WTC11 (cell line): ENCODE measurements around the gene ZNF516. TPM values are rescaled to one million over a fixed set of nuclear protein-coding genes. Genes with fewer than 3 reads are reported as not detected.
A peak's percentile ranks its signal among the peaks of the same experiment; 100 is the strongest.

Experiments used
- ATAC-seq: fragments of 200-7000 bp; cut with Tn5 transposase; 2 replicates; pipeline ENCODE4 v1.10.0; 2021; ENCODE audit warnings: mild to moderate bottlenecking, moderate library complexity
- CTCF ChIA-PET: fragments of 300-600 bp; sonication (Branson Sonifier 250); formaldehyde crosslinking; loops from one replicate; lab custom pipeline; 2021; ENCODE audit warnings: antibody characterized with exemption; lab: Charles Lee
- POLR2A ChIA-PET: fragments of 350-600 bp; sonication (Branson Sonifier 250); formaldehyde crosslinking; loops from one replicate; lab custom pipeline; 2021; ENCODE audit warnings: antibody characterized with exemption; lab: Charles Lee
- DNase-seq: peaks from one replicate; pipeline ENCODE4 v3.0.0; 2021; ENCODE audit warnings: low spot score
- H3K27ac Mint-ChIP-seq: 2 replicates; pipeline ENCODE4 v1.8.0; 2021; ENCODE audit warnings: mixed read lengths
- H3K27me3 Mint-ChIP-seq: 2 replicates; pipeline ENCODE4 v1.8.0; 2021; ENCODE audit warnings: low read depth, mild to moderate bottlenecking, moderate library complexity, mixed read lengths
- H3K36me3 Mint-ChIP-seq: 2 replicates; pipeline ENCODE4 v1.8.0; 2021; ENCODE audit warnings: mixed read lengths
- H3K4me1 Mint-ChIP-seq: 2 replicates; pipeline ENCODE4 v1.8.0; 2022; ENCODE audit warnings: mixed read lengths
- H3K4me3 Mint-ChIP-seq: 2 replicates; pipeline ENCODE4 v1.8.0; 2021; ENCODE audit warnings: mild to moderate bottlenecking, moderate library complexity, mixed read lengths
- H3K9me3 Mint-ChIP-seq: 2 replicates; pipeline ENCODE4 v1.8.0; 2021; ENCODE audit warnings: mixed read lengths
- AFF4 ChIP-seq: sonication (generic); formaldehyde crosslinking; IDR thresholded peaks from 2 replicates; pipeline ENCODE4 v1.8.1; 2023; ENCODE audit warnings: mild to moderate bottlenecking, missing genetic modification reagents, borderline replicate concordance
- CBFB ChIP-seq: sonication (generic); formaldehyde crosslinking; IDR thresholded peaks from 2 replicates; pipeline ENCODE4 v1.8.1; 2022; ENCODE audit warnings: mild to moderate bottlenecking, low read depth, missing genetic modification reagents
- E2F5 ChIP-seq: sonication (generic); formaldehyde crosslinking; IDR thresholded peaks from 2 replicates; pipeline ENCODE4 v1.8.1; 2022; ENCODE audit warnings: mild to moderate bottlenecking, moderate library complexity, missing genetic modification reagents
- EMX1 ChIP-seq: fragments of 250-450 bp; sonication (Bioruptor Pico); IDR thresholded peaks from 2 replicates; pipeline ENCODE4 v1.8.0; 2021; ENCODE audit warnings: mild to moderate bottlenecking
- GTF2I ChIP-seq: fragments of 250-450 bp; sonication (Bioruptor Pico); conservative IDR thresholded peaks from 2 replicates; pipeline ENCODE4 v1.4.0; 2021; ENCODE audit warnings: mild to moderate bottlenecking
- IRF2 ChIP-seq: sonication (generic); formaldehyde crosslinking; IDR thresholded peaks from 2 replicates; pipeline ENCODE4 v1.8.0; 2022; ENCODE audit warnings: low read depth, missing genetic modification reagents, borderline replicate concordance
- MXD4 ChIP-seq: fragments of 250-450 bp; sonication (Bioruptor Pico); IDR thresholded peaks from 2 replicates; pipeline ENCODE4 v1.8.0; 2021; ENCODE audit warnings: mild to moderate bottlenecking, moderate library complexity, borderline replicate concordance
- NR3C1 ChIP-seq: sonication (generic); formaldehyde crosslinking; conservative IDR thresholded peaks from 2 replicates; pipeline ENCODE4 v1.8.1; 2023; ENCODE audit warnings: low read depth, mild to moderate bottlenecking, missing genetic modification reagents
- OVOL2 ChIP-seq: fragments of 250-450 bp; sonication (Bioruptor Pico); IDR thresholded peaks from 2 replicates; pipeline ENCODE4 v1.9.0; 2021; ENCODE audit warnings: mild to moderate bottlenecking, borderline replicate concordance
- SOX15 ChIP-seq: fragments of 250-450 bp; sonication (Bioruptor Pico); IDR thresholded peaks from 2 replicates; pipeline ENCODE4 v1.9.0; 2021; ENCODE audit warnings: mild to moderate bottlenecking
- STAT6 ChIP-seq: sonication (generic); formaldehyde crosslinking; conservative IDR thresholded peaks from 2 replicates; pipeline ENCODE4 v1.8.1; 2023; ENCODE audit warnings: mild to moderate bottlenecking, low read depth, missing genetic modification reagents, moderate library complexity
- ZBTB21 ChIP-seq: sonication (generic); formaldehyde crosslinking; IDR thresholded peaks from 2 replicates; pipeline ENCODE4 v1.8.1; 2023; ENCODE audit warnings: mild to moderate bottlenecking, missing genetic modification reagents, borderline replicate concordance
- ZNF121 ChIP-seq: sonication (generic); formaldehyde crosslinking; IDR thresholded peaks from 2 replicates; pipeline ENCODE4 v1.8.0; 2023; ENCODE audit warnings: missing genetic modification reagents
- ZNF219 ChIP-seq: sonication (generic); formaldehyde crosslinking; IDR thresholded peaks from 2 replicates; pipeline ENCODE4 v1.8.0; 2023; ENCODE audit warnings: missing genetic modification reagents, mild to moderate bottlenecking, borderline replicate concordance
- ZNF317 ChIP-seq: sonication (generic); formaldehyde crosslinking; IDR thresholded peaks from 2 replicates; pipeline ENCODE4 v1.8.1; 2023; ENCODE audit warnings: low read depth, mild to moderate bottlenecking, moderate library complexity, missing genetic modification reagents, borderline replicate concordance
- ZNF416 ChIP-seq: fragments of 250-450 bp; sonication (Bioruptor Pico); IDR thresholded peaks from 2 replicates; pipeline ENCODE4 v1.9.0; 2021; ENCODE audit warnings: mild to moderate bottlenecking, inconsistent platforms
- ZNF671 ChIP-seq: fragments of 250-450 bp; sonication (Bioruptor Pico); IDR thresholded peaks from 2 replicates; pipeline ENCODE4 v1.8.0; 2021; ENCODE audit warnings: mild to moderate bottlenecking
- total RNA-seq: library from RNA; stranded (reverse); gene quantifications from 3 replicates; pipeline ENCODE4 v1.2.3, GENCODE V29; 2021
- TF ChIP-seq, protein P1 (sequence below): fragments of 250-450 bp; sonication (Bioruptor Pico); IDR thresholded peaks from 2 replicates; pipeline ENCODE4 v1.9.0; 2021; ENCODE audit warnings: moderate library complexity, mild to moderate bottlenecking, inconsistent platforms, borderline replicate concordance
- TF ChIP-seq, protein P2 (sequence below): fragments of 250-450 bp; sonication (Bioruptor Pico); IDR thresholded peaks from 2 replicates; pipeline ENCODE4 v1.9.0; 2021; ENCODE audit warnings: mild to moderate bottlenecking
- TF ChIP-seq, protein P3 (sequence below): sonication (generic); formaldehyde crosslinking; IDR thresholded peaks from 2 replicates; pipeline ENCODE4 v1.8.0; 2022; ENCODE audit warnings: mild to moderate bottlenecking, missing genetic modification reagents

The ZNF516 gene
- total RNA-seq, 1 experiment from 2014 or later = 58.6 TPM

GRCh38 chr18:76456018-76456750 lies 38.9 kb downstream of the ZNF516 start (continued):
- TF ChIP-seq, protein P1, sequence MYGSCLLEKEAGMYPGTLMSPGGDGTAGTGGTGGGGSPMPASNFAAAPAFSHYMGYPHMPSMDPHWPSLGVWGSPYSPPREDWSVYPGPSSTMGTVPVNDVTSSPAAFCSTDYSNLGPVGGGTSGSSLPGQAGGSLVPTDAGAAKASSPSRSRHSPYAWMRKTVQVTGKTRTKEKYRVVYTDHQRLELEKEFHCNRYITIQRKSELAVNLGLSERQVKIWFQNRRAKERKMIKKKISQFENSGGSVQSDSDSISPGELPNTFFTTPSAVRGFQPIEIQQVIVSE (CRISPR knock-in tag) = no peak
- TF ChIP-seq SOX15 (CRISPR knock-in tag) (no peak), EMX1 (CRISPR knock-in tag) (no peak)
- TF ChIP-seq, protein P2, sequence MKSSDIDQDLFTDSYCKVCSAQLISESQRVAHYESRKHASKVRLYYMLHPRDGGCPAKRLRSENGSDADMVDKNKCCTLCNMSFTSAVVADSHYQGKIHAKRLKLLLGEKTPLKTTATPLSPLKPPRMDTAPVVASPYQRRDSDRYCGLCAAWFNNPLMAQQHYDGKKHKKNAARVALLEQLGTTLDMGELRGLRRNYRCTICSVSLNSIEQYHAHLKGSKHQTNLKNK = no peak

- Mint-ChIP-seq H3K4me3 (no peak overlapping the region), H3K4me1 (peaks cover 71% of the 10 kb centered on the region), H3K9me3 (no peaks in the 10 kb centered on the region), H3K27me3 (peaks cover 29% of the 10 kb centered on the region), H3K36me3 (peaks cover 4% of the 10 kb centered on the region; the same call in 1 of the 2 replicates), H3K27ac (peak overlapping the region; percentile 48)
- ATAC-seq = no peak
- ChIA-PET POLR2A (no interaction called here), CTCF (interaction anchor here (1.3 to 1.4 kb wide), 2 partner anchors 26 to 165 kb away, joined by 3 to 6 read pairs; no protein-coding TSS in a partner anchor)
- DNase-seq = no peak
- TF ChIP-seq AFF4 (CRISPR knock-in tag) (no peak), ZNF121 (CRISPR knock-in tag) (no peak), ZNF219 (CRISPR knock-in tag) (no peak), OVOL2 (CRISPR knock-in tag) (no peak), E2F5 (CRISPR knock-in tag) (no peak), MXD4 (no peak), CBFB (CRISPR knock-in tag) (no peak), NR3C1 (CRISPR knock-in tag) (no peak), ZNF416 (CRISPR knock-in tag) (no peak), ZNF671 (CRISPR knock-in tag) (no peak)
Observed at GRCh38 chr18:76455003-76455676, 39.9 kb downstream of the ZNF516 start.

DNA sequence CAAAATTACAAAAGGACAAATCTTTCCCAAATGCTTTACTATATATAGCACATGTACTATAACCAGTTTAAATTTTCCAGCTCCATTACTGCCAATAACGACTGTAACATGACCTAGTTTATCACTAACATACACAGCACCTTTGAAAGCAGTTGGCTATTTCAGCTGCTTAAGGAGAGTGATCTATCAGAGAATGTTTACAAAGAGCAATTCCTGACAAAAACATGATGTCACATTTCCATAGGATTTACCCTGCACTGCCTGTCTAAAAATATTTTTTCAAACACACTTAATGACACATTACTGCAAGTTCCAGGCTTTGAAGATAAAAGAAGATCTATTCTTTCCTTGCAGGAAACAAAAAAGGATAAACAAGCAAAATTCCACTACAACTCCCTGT lies 40.6 kb downstream of the ZNF516 start:
- Mint-ChIP-seq H3K4me1 (peaks cover 76% of the 10 kb centered on the region), H3K27ac (peak overlapping the region; percentile 20; the same call in 1 of the 2 replicates), H3K9me3 (no peaks in the 10 kb centered on the region), H3K4me3 (no peak overlapping the region), H3K36me3 (peaks cover 4% of the 10 kb centered on the region; the same call in 1 of the 2 replicates), H3K27me3 (peaks cover 29% of the 10 kb centered on the region)
- ATAC-seq (no peak), DNase-seq (no peak)
- ChIA-PET CTCF (interaction anchor here (1.2 to 1.4 kb wide), 3 partner anchors 27 to 165 kb away, joined by 3 to 6 read pairs (median 5); no protein-coding TSS in a partner anchor), POLR2A (no interaction called here)
- TF ChIP-seq ZBTB21 (CRISPR knock-in tag) = no peak
- no peak for TF ChIP-seq GTF2I (CRISPR knock-in tag)
- no peak for TF ChIP-seq IRF2 (CRISPR knock-in tag)
- no peak for TF ChIP-seq STAT6 (CRISPR knock-in tag)
- no peak for TF ChIP-seq ZNF317 (CRISPR knock-in tag)
- no peak for TF ChIP-seq ZNF671 (CRISPR knock-in tag)
- TF ChIP-seq, protein P3, sequence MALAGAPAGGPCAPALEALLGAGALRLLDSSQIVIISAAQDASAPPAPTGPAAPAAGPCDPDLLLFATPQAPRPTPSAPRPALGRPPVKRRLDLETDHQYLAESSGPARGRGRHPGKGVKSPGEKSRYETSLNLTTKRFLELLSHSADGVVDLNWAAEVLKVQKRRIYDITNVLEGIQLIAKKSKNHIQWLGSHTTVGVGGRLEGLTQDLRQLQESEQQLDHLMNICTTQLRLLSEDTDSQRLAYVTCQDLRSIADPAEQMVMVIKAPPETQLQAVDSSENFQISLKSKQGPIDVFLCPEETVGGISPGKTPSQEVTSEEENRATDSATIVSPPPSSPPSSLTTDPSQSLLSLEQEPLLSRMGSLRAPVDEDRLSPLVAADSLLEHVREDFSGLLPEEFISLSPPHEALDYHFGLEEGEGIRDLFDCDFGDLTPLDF = no peak
- TF ChIP-seq, protein P1 (CRISPR knock-in tag) = no peak
- TF ChIP-seq NR3C1 (CRISPR knock-in tag) = no peak
